Panc1 (cell line): ENCODE results near the gene TMEM88. TPM values are rescaled to one million over a fixed set of nuclear protein-coding genes. Genes with fewer than 3 reads are reported as not detected.

Experiments used
- ATAC-seq: fragments of 200-7000 bp; cut with Tn5 transposase; 2 replicates; pipeline ENCODE4 v1.9.1; 2020; ENCODE audit warnings: mild to moderate bottlenecking, moderate library complexity
- BruUV-seq: library from RNA; stranded (reverse); fragments of 400-500 nt; replicated peaks from 2 replicates; lab custom pipeline; 2021; lab: Mats Ljungman, UMichigan
- CTCF ChIA-PET: fragments of 300-600 bp; sonication (Branson Sonifier 250); formaldehyde crosslinking; loops from one replicate; lab custom pipeline; 2022; ENCODE audit warnings: antibody characterized with exemption; lab: Charles Lee
- POLR2A ChIA-PET: fragments of 300-600 bp; sonication (Branson Sonifier 250); formaldehyde crosslinking; loops from one replicate; lab custom pipeline; 2022; ENCODE audit warnings: antibody characterized with exemption; lab: Charles Lee
- DNase-seq: peaks from one replicate; pipeline ENCODE4 v3.0.0-alpha.2; 2010; ENCODE audit warnings: low read depth, low spot score
- H3K27ac ChIP-seq: 2 replicates; pipeline ENCODE4 v1.5.1; 2011; ENCODE audit warnings: mild to moderate bottlenecking, low read length, inconsistent platforms
- H3K27me3 ChIP-seq: fragments of 200-500 bp; sonication (Bioruptor generic); 2 replicates; pipeline ENCODE4 v1.6.0; 2014; ENCODE audit warnings: low read length, inconsistent platforms; ENCODE audit not compliant: control insufficient read depth, insufficient read depth
- H3K36me3 ChIP-seq: fragments of 200-500 bp; sonication (Bioruptor generic); 2 replicates; pipeline ENCODE4 v1.5.1; 2014; ENCODE audit warnings: inconsistent platforms, mild to moderate bottlenecking, low read length, moderate library complexity; ENCODE audit not compliant: control insufficient read depth, insufficient read depth
- H3K4me1 ChIP-seq: 2 replicates; pipeline ENCODE4 v1.5.1; 2011; ENCODE audit warnings: inconsistent platforms, mild to moderate bottlenecking, low read length, moderate library complexity; ENCODE audit not compliant: control insufficient read depth, insufficient read depth
- H3K4me3 ChIP-seq, 2 experiments: 2 replicates each; pipeline ENCODE4 v1.5.1; 2011 to 2012; ENCODE audit warnings: low read depth in 2 of 2, low read length in 2 of 2, mild to moderate bottlenecking in 2 of 2, inconsistent platforms in 1 of 2, moderate library complexity in 1 of 2
- H3K9me3 ChIP-seq: fragments of 200-500 bp; sonication (Bioruptor generic); 2 replicates; pipeline ENCODE4 v1.5.1; 2014; ENCODE audit warnings: low read depth, mild to moderate bottlenecking, inconsistent platforms, low read length, moderate library complexity; ENCODE audit not compliant: control insufficient read depth, insufficient read depth
- CTCF ChIP-seq: fragments of 450-650 bp; IDR thresholded peaks from 2 replicates; pipeline ENCODE4 v1.5.1; 2017; ENCODE audit warnings: mild to moderate bottlenecking
- POLR2AphosphoS5 ChIP-seq: IDR thresholded peaks from 2 replicates; pipeline ENCODE4 v1.6.1; 2012; ENCODE audit warnings: mild to moderate bottlenecking, low read depth, low read length, moderate library complexity
- REST ChIP-seq, 2 experiments: IDR thresholded peaks; 2 replicates each; pipeline ENCODE4 v1.6.1; 2011 to 2012; ENCODE audit warnings: low read depth in 2 of 2, control low read depth in 1 of 2, low read length in 1 of 2, mild to moderate bottlenecking in 1 of 2, moderate library complexity in 1 of 2; ENCODE audit not compliant: insufficient read depth in 1 of 2
- SIN3A ChIP-seq: IDR thresholded peaks from 2 replicates; pipeline ENCODE4 v1.6.1; 2012; ENCODE audit warnings: low read depth, mild to moderate bottlenecking, low read length, moderate library complexity, borderline replicate concordance; ENCODE audit not compliant: insufficient read depth
- TCF7L2 ChIP-seq: IDR thresholded peaks from 2 replicates; pipeline ENCODE4 v1.6.1; 2011; ENCODE audit warnings: mild to moderate bottlenecking, low read depth, low read length, inconsistent platforms
- in situ Hi-C: cut with HindIII; loops from 2 replicates; pipeline ENCODE4 v1.10.0; 2016; ENCODE audit warnings: low sequenced_read_pairs, low pct_unique_long_range_greater_than_20kb
- intact Hi-C: fragments of 100-400 bp; cut with micrococcal nuclease; formaldehyde crosslinking; loops from one replicate; pipeline ENCODE4 v1.10.0; 2022; ENCODE audit not compliant: unreplicated experiment
- total RNA-seq: library from RNA; stranded (reverse); gene quantifications from one replicate; pipeline ENCODE4 v1.2.1, GENCODE V29; 2021; ENCODE audit not compliant: unreplicated experiment

TMEM88 gene
- total RNA-seq, 1 experiment from 2014 or later: 1.6 TPM

GRCh38 chr17:7849130-7849750 lies 5.6 kb upstream of the TMEM88 start:
- ATAC-seq: no peak
- no peaks in the 10 kb centered on the region for H3K36me3 ChIP-seq
- ChIA-PET POLR2A (no interaction called here), CTCF (interaction anchor here (0.6 kb wide), 1 partner anchor 162 kb away, joined by 3 read pairs; the partner anchor contains the start of gene TP53)
- DNase-seq: no peak
- no peaks in the 10 kb centered on the region for H3K27me3 ChIP-seq
- TF ChIP-seq TCF7L2 (no peak), SIN3A (no peak), CTCF (no peak), POLR2AphosphoS5 (no peak), REST (IDR thresholded peaks at IDR 0.05; ENCODE audit: insufficient read depth in 1 of 2, low read depth in 2 of 2, low read length in 1 of 2) (no peak)
- H3K4me1 ChIP-seq: peaks cover 8% of the 10 kb centered on the region; the same call in 1 of the 2 replicates
- no TSS peak for BruUV-seq
- H3K4me3 ChIP-seq: no peak overlapping the region
- intact Hi-C loops: no loop called here
- in situ Hi-C loops: no loop called here
- no peaks in the 10 kb centered on the region for H3K9me3 ChIP-seq
- H3K27ac ChIP-seq: no peak overlapping the region

- CTCF ChIA-PET: interaction anchor here (0.6 kb wide), 1 partner anchor 163 kb away, joined by 3 read pairs; the partner anchor contains the start of gene TP53
- ATAC-seq (no peak), DNase-seq (no peak)
- BruUV-seq: no TSS peak
- H3K27ac ChIP-seq: no peak overlapping the region
- TF ChIP-seq REST (IDR thresholded peaks at IDR 0.05; ENCODE audit: insufficient read depth in 1 of 2, low read depth in 2 of 2, low read length in 1 of 2) (no peak), TCF7L2 (no peak), CTCF (no peak), SIN3A (no peak), POLR2AphosphoS5 (no peak)
- H3K4me1 ChIP-seq: peaks cover 8% of the 10 kb centered on the region; the same call in 1 of the 2 replicates
- no peaks in the 10 kb centered on the region for H3K27me3 ChIP-seq
- intact Hi-C loops: loop anchor here (10.0 kb wide), 1 partner anchor 105 kb away; no protein-coding TSS in a partner anchor
- no peaks in the 10 kb centered on the region for H3K36me3 ChIP-seq
- POLR2A ChIA-PET: interaction anchor here (0.6 kb wide), 1 partner anchor 139 kb away, joined by 3 read pairs; no protein-coding TSS in a partner anchor
- no peak overlapping the region for H3K4me3 ChIP-seq
- in situ Hi-C loops: no loop called here
- no peaks in the 10 kb centered on the region for H3K9me3 ChIP-seq
Measured at GRCh38 chr17:7849751-7850504, 4.9 kb upstream of the TMEM88 start.
